Activated T-helper 1 cell treated with anti-CD3 and anti-CD28 coated beads, Interleukin-2, amount 50 U/mL, for 16 hours (primary cell): ENCODE measurements around the gene LRPAP1.

ENCODE experiments used
- DNase-seq, 2 donors: peaks; one replicate each; pipeline ENCODE4 v3.0.0-alpha.2; 2020; ENCODE audit warnings: low read depth in 1 of 2, low spot score in 1 of 2

Gene LRPAP1

DNA sequence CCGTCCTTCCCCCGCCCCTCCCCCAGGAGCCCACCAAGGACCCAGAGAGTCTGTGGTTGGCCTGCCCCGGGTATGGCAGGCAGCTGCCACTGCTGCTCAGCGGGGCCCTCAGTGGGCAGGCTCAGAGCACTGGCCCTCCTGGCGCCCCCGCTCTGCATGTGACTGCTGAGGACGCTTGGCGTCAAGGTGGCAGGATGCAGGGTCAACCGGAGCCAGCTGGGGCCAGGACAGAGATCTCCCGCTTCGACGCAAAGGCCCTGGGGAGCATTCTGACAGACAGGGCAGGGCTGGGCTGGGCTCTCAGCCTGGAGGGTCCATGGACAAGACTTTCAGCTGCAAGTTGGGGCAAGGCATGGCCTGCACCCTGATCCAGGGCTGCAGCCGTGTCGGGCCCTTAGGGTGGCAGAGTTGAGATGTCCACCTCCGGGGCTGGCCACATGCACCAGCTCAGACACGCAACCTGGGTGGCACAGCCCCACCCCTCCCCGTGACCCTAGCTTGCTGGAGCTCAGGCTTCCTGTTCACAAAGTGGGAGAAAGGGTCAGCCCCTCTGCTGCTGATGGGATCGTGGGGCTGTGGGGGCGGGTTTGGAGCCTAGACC, 30.3 kb downstream of the LRPAP1 start:
- no peak for DNase-seq

DNA sequence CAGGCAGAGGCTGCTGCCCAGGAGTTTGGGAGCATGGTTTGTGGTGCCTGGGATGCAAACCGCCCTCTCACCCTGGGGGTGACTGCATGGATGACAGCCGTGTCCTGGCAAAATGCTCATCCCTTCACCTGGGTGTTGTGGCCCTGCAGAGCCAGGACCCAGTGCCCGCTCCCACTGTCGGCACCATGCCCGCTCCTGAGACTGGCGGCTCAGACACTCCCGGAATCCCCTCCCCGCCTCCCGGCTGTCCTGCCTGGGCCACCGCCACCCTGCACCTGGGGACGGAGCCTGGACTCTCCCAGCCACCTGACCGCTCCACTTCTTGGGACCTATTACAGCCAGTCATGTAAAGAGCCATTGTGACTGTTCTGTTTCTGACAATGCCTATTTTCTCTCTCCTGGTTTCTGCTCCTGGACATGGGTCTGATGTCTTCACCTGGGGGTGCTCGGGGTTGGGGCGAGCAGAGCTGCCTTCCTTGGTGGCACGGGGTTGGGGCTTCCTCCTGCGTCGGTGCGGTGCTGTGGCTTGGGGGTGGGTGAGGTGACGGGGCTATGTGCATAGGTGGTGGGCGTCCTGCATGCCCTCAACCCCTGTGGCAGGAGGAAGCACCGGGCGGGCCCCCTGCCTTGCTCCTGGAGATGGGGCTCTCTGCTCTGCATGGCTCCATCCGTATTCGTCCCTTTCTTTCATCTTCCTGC, 30.9 kb downstream of the LRPAP1 start:
- no peak for DNase-seq

DNA sequence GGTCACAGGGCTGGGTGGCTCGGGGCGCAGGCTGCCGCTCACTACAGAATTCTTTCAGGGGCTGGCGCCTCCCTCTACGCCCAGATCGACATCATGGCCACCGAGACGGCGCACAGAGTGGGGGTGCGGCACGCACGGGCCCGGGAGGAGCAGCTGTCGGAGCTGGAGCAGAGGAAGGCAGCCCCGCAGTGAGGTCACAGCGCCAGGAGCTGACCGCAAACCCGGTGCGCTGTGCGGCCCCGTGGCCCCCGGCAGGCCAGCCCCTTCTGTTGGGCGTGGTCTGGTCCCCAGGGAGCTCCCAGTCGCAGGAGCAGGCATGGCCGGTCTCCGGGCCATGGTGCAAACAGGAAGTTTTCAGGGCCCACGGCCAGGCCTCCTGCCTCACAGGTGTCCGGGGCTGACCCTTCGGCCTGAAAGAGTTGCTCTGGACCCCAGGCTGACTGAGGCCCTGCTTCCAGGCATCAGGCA, 31.6 kb downstream of the LRPAP1 start:
- DNase-seq: no peak

DNA sequence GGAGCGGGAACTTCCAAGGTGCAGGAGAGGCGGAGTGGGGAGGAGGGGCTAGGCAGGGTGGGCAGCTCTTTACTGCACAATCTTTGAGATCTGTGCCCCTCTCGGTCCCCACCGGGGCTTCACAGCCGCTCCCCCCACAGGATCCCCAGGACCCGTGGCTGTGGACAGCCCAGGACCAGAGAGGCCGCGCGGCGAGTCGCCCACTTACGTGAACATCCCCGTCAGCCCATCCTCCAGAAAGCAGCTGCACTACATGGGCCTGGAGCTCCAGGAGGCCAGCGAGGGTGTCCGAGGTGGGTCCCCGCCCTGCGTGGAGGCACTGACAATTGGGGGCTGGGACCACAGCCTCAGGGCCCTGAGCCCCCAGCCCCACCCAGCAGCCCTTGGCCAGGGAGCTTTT, 32.1 kb downstream of the LRPAP1 start:
- no peak for DNase-seq

DNA sequence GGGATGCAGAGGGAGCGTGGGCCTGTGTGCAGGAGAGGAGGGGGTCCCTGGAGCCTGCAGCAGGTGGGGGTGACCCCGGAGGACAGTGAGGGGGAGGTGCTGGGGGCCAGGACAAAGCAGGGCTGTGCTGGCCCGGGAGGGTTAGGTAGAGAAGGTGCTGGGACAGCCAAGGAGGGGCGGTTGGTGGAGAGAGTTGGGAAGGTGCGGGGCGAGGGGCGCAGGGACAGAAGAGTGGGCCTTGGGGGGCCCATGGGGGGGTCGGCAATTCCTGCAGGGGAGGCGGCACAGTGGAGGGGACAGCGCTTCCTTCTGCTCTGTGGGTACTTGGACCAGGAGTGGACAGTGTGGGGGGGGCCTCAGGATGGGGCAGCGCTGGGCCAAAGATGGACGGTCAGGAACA, 32.5 kb downstream of the LRPAP1 start:
- no peak for DNase-seq

GRCh38 chr4:3498901-3499510, 33.2 kb downstream of the LRPAP1 start:
- DNase-seq: no peak

- DNase-seq: no peak
Observed at GRCh38 chr4:3498407-3498806, 33.8 kb downstream of the LRPAP1 start.

DNA sequence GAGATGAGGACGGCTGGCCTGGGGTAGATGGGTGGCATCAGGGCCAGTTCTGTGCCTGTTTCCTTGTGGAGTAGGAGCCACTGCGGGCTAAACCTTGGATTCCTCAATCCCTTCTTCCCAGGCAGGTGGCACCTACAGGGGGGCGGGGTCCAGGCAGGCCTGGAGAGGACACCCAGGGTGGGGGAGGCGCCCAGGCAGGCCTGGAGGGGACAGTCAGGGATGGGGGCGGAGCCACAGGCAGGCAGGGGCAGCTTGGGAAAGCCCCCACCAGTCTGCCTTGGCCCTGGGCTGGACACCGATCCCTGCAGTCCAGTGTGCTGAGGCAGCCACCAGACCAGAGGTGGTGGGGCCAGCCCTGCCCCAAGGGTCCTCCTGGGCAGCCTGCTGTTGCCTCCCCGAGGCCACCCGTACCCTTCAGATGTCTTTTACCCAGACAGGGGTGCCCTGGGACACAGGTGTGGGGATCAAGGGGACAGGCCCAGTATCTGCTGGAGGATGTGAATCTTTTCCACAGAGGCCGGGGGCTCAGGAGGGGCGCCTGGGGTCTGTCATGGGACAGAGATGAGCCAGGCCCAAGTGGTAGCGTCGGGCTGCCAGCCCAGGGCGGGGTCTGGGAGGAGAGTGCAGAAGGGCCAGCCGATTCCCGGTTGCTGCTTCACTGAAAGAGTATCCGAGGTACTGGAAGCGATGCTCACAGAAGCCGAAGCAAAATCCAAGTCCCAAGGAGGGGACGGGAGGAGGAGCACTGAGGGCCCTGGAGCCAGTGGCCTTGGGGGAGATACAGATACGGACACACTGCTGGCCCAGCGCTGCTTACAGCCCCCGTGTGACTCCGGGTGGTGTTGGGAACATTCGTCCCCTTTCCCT, 34.5 kb downstream of the LRPAP1 start:
- DNase-seq: no peak

DNA sequence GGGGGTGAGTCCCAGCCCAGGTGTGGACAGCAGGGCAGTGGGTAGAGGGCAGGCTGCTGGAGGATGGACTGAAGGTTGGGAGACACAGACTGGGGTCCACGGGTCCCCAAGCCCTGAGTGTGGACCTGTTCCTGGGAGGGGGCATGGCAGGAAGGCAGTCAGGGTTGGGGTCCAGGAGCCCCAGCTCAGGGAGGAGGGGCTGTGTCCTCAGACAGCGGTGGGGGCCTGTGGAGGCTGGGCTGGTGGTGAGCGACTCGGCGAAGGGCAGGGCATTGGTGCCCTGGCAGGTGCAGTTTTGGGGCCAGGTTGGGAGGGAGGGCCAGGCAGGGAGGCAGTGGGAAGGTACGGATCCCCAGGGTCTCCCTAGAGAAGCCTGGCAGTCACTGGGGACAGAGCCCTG, 35.1 kb downstream of the LRPAP1 start:
- no peak for DNase-seq

- DNase-seq: no peak
Observed at GRCh38 chr4:3496021-3496420, 36.2 kb downstream of the LRPAP1 start.

DNA sequence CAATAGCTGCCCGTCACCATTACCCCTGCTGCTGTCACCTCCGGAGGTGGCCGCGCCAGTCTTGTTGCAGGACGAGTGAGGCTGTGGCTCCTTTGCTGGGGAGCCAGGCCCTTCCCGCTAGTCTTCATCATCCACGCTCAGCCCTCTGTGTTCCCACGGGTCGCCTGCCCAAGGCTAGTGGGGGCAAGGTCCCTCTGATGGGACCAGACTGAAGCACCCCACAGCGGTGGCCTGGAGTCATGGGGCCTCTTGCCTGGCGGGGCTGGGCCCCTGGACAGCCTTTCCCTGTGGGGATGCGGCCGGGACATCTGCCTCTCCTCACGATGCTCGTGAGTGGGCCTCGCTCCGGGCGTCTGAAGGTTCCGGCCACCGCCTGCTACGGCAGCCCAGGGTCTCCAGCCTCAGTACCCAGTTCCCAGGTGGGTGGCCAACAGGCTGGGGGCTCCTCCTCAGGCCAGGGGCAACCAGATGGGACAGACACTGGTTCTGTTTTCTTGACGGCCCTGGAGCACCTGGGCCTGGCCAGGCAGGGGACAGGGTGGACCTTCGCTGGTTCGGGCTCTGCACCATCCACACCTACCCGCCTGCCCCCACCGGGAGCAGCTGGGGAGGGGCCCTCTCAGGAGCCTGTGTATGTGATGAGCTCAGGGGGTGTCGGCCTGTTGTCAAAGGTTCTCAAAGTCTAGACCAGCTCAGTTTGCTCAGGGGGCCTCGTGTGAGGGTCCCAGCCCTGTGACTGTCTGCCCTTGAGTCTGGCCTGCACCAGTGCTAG, 36.8 kb downstream of the LRPAP1 start:
- no peak for DNase-seq

- DNase-seq: no peak
Observed at GRCh38 chr4:3494462-3494871, 37.8 kb downstream of the LRPAP1 start.

DNA sequence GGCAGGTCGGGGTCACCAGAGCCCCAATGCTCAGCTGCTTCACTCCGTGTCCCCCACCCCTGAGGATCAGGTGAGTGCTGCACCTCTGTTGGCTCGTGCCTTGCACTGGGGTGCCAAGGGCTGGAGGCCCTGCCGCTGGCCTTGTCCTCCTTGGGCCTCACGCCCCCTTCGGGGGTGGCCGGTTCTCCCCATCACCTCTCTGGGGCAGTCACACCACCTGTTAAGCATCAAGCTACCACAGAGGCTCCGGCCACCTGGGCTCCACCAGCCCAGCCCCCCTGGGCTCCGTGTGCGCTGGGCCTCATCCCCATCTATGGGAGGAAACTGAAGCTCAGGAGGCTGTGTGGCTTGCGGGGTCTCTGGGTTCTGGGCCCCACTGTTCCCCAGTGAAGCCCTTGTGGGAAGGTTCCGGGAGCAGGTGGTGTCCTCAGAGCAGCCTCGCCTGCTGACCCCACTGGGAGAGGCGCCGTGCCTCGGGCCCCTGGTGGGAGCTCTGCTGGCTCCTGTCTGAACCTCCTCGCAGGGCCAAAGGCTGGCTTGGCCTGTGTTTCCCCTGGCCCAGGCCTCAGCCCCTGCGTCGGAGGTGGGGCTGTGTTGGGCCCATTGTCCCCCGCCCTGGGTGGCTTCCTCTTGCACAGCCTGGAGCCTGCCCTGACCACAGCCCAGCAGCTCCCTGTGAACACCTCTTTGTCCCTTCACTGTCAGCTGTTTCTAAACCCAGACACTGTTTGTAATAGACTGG, 38.3 kb downstream of the LRPAP1 start:
- DNase-seq: no peak

- no peak for DNase-seq
Observed at GRCh38 chr4:3492741-3493719, 39.2 kb downstream of the LRPAP1 start.

GRCh38 chr4:3491681-3492405, 40.4 kb downstream of the LRPAP1 start:
- DNase-seq: no peak

- DNase-seq: no peak
Observed at GRCh38 chr4:3489451-3489962, 42.7 kb downstream of the LRPAP1 start.

DNA sequence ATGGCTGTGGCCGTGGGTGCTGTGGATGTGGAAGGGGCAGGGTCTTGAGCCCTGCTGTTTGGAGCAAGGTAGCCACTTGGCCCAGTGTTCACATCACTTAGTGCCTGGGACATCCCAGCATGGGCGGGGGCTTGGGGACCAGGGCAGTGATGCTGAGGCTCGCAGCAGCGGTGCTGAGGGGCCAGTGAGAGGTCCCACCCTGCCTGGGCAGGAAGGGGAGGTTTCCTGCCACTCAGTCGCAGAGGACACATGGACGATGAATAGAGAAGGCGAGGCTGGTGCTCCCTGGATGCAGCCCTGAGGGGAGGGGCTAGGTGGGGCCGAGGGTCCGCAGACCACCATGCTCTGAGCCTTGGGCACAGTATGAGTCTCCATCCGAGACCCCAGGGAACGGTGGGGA, 43.4 kb downstream of the LRPAP1 start:
- DNase-seq: no peak

- no peak for DNase-seq
Observed at GRCh38 chr4:3487861-3488260, 44.4 kb downstream of the LRPAP1 start.
